HEK293T (cell line): ENCODE measurements around the gene KCNF1.

Source experiments
- CTCF ChIA-PET: fragments of 350-600 bp; formaldehyde crosslinking; extraction: SDS; loops from one replicate; lab custom pipeline; 2021; ENCODE audit warnings: antibody characterized with exemption, inconsistent platforms; lab: Yijun Ruan, JAX
- POLR2A ChIA-PET: fragments of 350-600 bp; formaldehyde crosslinking; extraction: SDS; loops from one replicate; lab custom pipeline; 2020; ENCODE audit warnings: antibody characterized with exemption, inconsistent platforms; lab: Yijun Ruan, JAX
- DNase-seq: peaks from one replicate; pipeline ENCODE4 v3.0.0; 2012; ENCODE audit warnings: mixed read lengths; ENCODE audit errors: extremely low spot score
- ARNT ChIP-seq: fragments of 450-650 bp; IDR thresholded peaks from 2 replicates; pipeline ENCODE4 v1.6.1; 2017; ENCODE audit warnings: mild to moderate bottlenecking
- BHLHE40 ChIP-seq: fragments of 450-650 bp; IDR thresholded peaks from 2 replicates; pipeline ENCODE4 v1.6.1; 2016; ENCODE audit warnings: mild to moderate bottlenecking, moderate library complexity, borderline replicate concordance
- CTBP1 ChIP-seq: fragments of 450-650 bp; IDR thresholded peaks from 2 replicates; pipeline ENCODE4 v1.6.1; 2016; ENCODE audit warnings: borderline replicate concordance
- ELF4 ChIP-seq: fragments of 450-650 bp; IDR thresholded peaks from 2 replicates; pipeline ENCODE4 v1.6.1; 2017; ENCODE audit warnings: antibody characterized with exemption
- FOXA1 ChIP-seq: fragments of 450-650 bp; IDR thresholded peaks from 2 replicates; pipeline ENCODE4 v1.6.1; 2016; ENCODE audit warnings: mild to moderate bottlenecking
- FOXK2 ChIP-seq: fragments of 450-650 bp; IDR thresholded peaks from 2 replicates; pipeline ENCODE4 v1.6.1; 2016; ENCODE audit warnings: mild to moderate bottlenecking
- FOXM1 ChIP-seq: fragments of 450-650 bp; IDR thresholded peaks from 2 replicates; pipeline ENCODE4 v1.6.1; 2017; ENCODE audit warnings: mild to moderate bottlenecking, borderline replicate concordance
- HDGF ChIP-seq: fragments of 450-650 bp; IDR thresholded peaks from 2 replicates; pipeline ENCODE4 v1.6.1; 2017; ENCODE audit warnings: antibody characterized with exemption, borderline replicate concordance
- L3MBTL2 ChIP-seq: fragments of 450-650 bp; conservative IDR thresholded peaks from 2 replicates; pipeline ENCODE4 v1.6.1; 2016; ENCODE audit warnings: mild to moderate bottlenecking
- LEF1 ChIP-seq: fragments of 450-650 bp; IDR thresholded peaks from 2 replicates; pipeline ENCODE4 v1.6.1; 2017; ENCODE audit warnings: mild to moderate bottlenecking, borderline replicate concordance
- NFRKB ChIP-seq: fragments of 450-650 bp; IDR thresholded peaks from 2 replicates; pipeline ENCODE4 v1.6.1; 2016; ENCODE audit warnings: mild to moderate bottlenecking, moderate library complexity
- PKNOX1 ChIP-seq: fragments of 450-650 bp; IDR thresholded peaks from 2 replicates; pipeline ENCODE4 v1.6.1; 2016
- SP1 ChIP-seq: fragments of 450-650 bp; IDR thresholded peaks from 2 replicates; pipeline ENCODE4 v1.6.1; 2017
- SUZ12 ChIP-seq: fragments of 450-650 bp; IDR thresholded peaks from 2 replicates; pipeline ENCODE4 v1.6.1; 2016; ENCODE audit warnings: mild to moderate bottlenecking
- TARDBP ChIP-seq: fragments of 450-650 bp; IDR thresholded peaks from 2 replicates; pipeline ENCODE4 v1.6.1; 2016
- ZNF384 ChIP-seq: fragments of 450-650 bp; IDR thresholded peaks from 2 replicates; pipeline ENCODE4 v1.6.1; 2016

KCNF1 gene

GRCh38 chr2:10909050-10909995 lies 2.4 kb upstream of the KCNF1 start:
- TF ChIP-seq SUZ12 = no peak
- TF ChIP-seq FOXM1 = no peak
- no peak for TF ChIP-seq ELF4
- no peak for TF ChIP-seq SP1
- no peak for TF ChIP-seq BHLHE40
- CTCF ChIA-PET = interaction anchor here (0.6 to 2.2 kb wide), 10 partner anchors 9 to 155 kb away, joined by 3 to 11 read pairs (median 4); no protein-coding TSS in a partner anchor
- POLR2A ChIA-PET = no interaction called here
- peak; percentile 67 for DNase-seq

GRCh38 chr2:10909996-10910341 lies 1.8 kb upstream of the KCNF1 start:
- CTCF ChIA-PET = interaction anchor here (0.6 to 2.2 kb wide), 11 partner anchors 10 to 225 kb away, joined by 3 to 11 read pairs (median 3); no protein-coding TSS in a partner anchor
- no peak for DNase-seq
- TF ChIP-seq ELF4 (no peak), SP1 (no peak), TARDBP (no peak), SUZ12 (no peak), FOXK2 (no peak), ARNT (no peak), HDGF (no peak), FOXM1 (no peak), CTBP1 (no peak), LEF1 (no peak), PKNOX1 (no peak), ZNF384 (no peak), FOXA1 (no peak), BHLHE40 (no peak)
- POLR2A ChIA-PET = no interaction called here

- DNase-seq = no peak
- no peak for TF ChIP-seq NFRKB
- POLR2A ChIA-PET = no interaction called here
- CTCF ChIA-PET = interaction anchor here (0.8 to 1.4 kb wide), 4 partner anchors 11 to 79 kb away, joined by 3 to 8 read pairs (median 4); no protein-coding TSS in a partner anchor
Measured at GRCh38 chr2:10910625-10911024, 1.1 kb upstream of the KCNF1 start.

- POLR2A ChIA-PET = interaction anchor here (0.8 kb wide), 1 partner anchor 212 kb away, joined by 3 read pairs; no protein-coding TSS in a partner anchor
- DNase-seq = no peak
- CTCF ChIA-PET = interaction anchor here (1.0 to 2.6 kb wide), 3 partner anchors 80 to 213 kb away, joined by 3 to 7 read pairs (median 4); no protein-coding TSS in a partner anchor
- no peak for TF ChIP-seq NFRKB
- no peak for TF ChIP-seq PKNOX1
- TF ChIP-seq CTBP1 = no peak
- no peak for TF ChIP-seq SP1
- no peak for TF ChIP-seq BHLHE40
- TF ChIP-seq FOXM1 = no peak
Measured at GRCh38 chr2:10912076-10912731, 470 bp downstream of the KCNF1 start.

GRCh38 chr2:10912796-10913455 lies 1.2 kb downstream of the KCNF1 start:
- ChIA-PET POLR2A (interaction anchor here (0.8 kb wide), 1 partner anchor 212 kb away, joined by 3 read pairs; no protein-coding TSS in a partner anchor), CTCF (interaction anchor here (1.0 to 2.6 kb wide), 2 partner anchors 80 to 95 kb away, joined by 3 to 7 read pairs; no protein-coding TSS in a partner anchor)
- no peak for DNase-seq
- no peak for TF ChIP-seq ELF4
- no peak for TF ChIP-seq LEF1

- ChIA-PET POLR2A (no interaction called here), CTCF (interaction anchor here (0.5 to 2.6 kb wide), 2 partner anchors 81 to 160 kb away, joined by 3 to 7 read pairs; no protein-coding TSS in a partner anchor)
- TF ChIP-seq BHLHE40 (no peak), SP1 (no peak), ZNF384 (no peak), FOXA1 (no peak), HDGF (no peak), FOXK2 (no peak), TARDBP (no peak), FOXM1 (no peak), SUZ12 (no peak), PKNOX1 (no peak), ELF4 (no peak), NFRKB (no peak), L3MBTL2 (no peak), LEF1 (no peak), ARNT (no peak), CTBP1 (no peak)
- no peak for DNase-seq
Measured at GRCh38 chr2:10913501-10914271, 2.0 kb downstream of the KCNF1 start.
